HepG2 (cell line): ENCODE results near the gene LXN. TPM values are rescaled to one million over a fixed set of nuclear protein-coding genes. Genes with fewer than 3 reads are reported as not detected.

ENCODE experiments used
- BCLAF1 ChIP-seq: fragments of 450-650 bp; IDR thresholded peaks from 2 replicates; pipeline ENCODE4 v1.6.1; 2017; ENCODE audit warnings: mild to moderate bottlenecking
- FOXA3 ChIP-seq: IDR thresholded peaks from 2 replicates; pipeline ENCODE4 v1.6.1; 2016; ENCODE audit warnings: missing genetic modification reagents, missing compliant biosample characterization
- GPBP1L1 ChIP-seq: sonication (generic); formaldehyde crosslinking; IDR thresholded peaks from 2 replicates; pipeline ENCODE4 v1.5.0; 2020; ENCODE audit warnings: mild to moderate bottlenecking, missing genetic modification reagents
- GTF2F1 ChIP-seq: fragments of 150-350 bp; IDR thresholded peaks from 2 replicates; pipeline ENCODE4 v1.6.1; 2014; ENCODE audit warnings: low read length
- HMGXB4 ChIP-seq, 2 experiments: sonication (generic) in 1 of 2; formaldehyde crosslinking in 1 of 2; IDR thresholded peaks; 2 replicates each; pipeline versions ENCODE4 v1.4.0 to v1.6.1; 2018 to 2020; ENCODE audit warnings: missing genetic modification reagents in 2 of 2, borderline replicate concordance in 1 of 2, low read depth in 1 of 2, mild to moderate bottlenecking in 1 of 2, missing biosample characterization in 1 of 2
- HOMEZ ChIP-seq: IDR thresholded peaks from 2 replicates; pipeline ENCODE4 v1.6.1; 2016; ENCODE audit warnings: low read depth
- PAX8 ChIP-seq: sonication (generic); formaldehyde crosslinking; IDR thresholded peaks from 2 replicates; pipeline ENCODE4 v1.8.0; 2022; ENCODE audit warnings: mild to moderate bottlenecking, missing genetic modification reagents, borderline replicate concordance
- POLR2AphosphoS5 ChIP-seq: IDR thresholded peaks from 2 replicates; pipeline ENCODE4 v1.6.1; 2012; ENCODE audit warnings: low read depth, low read length
- ZFP1 ChIP-seq: IDR thresholded peaks from 2 replicates; pipeline ENCODE4 v1.6.1; 2016
- ZFYVE20 ChIP-seq: sonication (generic); formaldehyde crosslinking; IDR thresholded peaks from 2 replicates; pipeline ENCODE4 v1.8.0; 2023; ENCODE audit warnings: low read depth, mild to moderate bottlenecking, moderate library complexity, missing genetic modification reagents, borderline replicate concordance
- ZMAT3 ChIP-seq: sonication (generic); formaldehyde crosslinking; conservative IDR thresholded peaks from 2 replicates; pipeline ENCODE4 v1.7.0; 2021; ENCODE audit warnings: missing genetic modification reagents
- ZMYM3 ChIP-seq: sonication (generic); formaldehyde crosslinking; IDR thresholded peaks from 2 replicates; pipeline ENCODE4 v1.5.1; 2020; ENCODE audit warnings: mild to moderate bottlenecking, missing genetic modification reagents
- ZNF563 ChIP-seq: sonication (generic); formaldehyde crosslinking; IDR thresholded peaks from 2 replicates; pipeline ENCODE4 v1.8.0; 2022; ENCODE audit warnings: mild to moderate bottlenecking, moderate library complexity, missing genetic modification reagents
- ZNF746 ChIP-seq: sonication (generic); formaldehyde crosslinking; IDR thresholded peaks from 2 replicates; pipeline ENCODE4 v1.8.0; 2022; ENCODE audit warnings: mild to moderate bottlenecking, missing genetic modification reagents
- ZNF777 ChIP-seq: sonication (generic); formaldehyde crosslinking; IDR thresholded peaks from 2 replicates; pipeline ENCODE4 v1.4.0; 2020; ENCODE audit warnings: missing genetic modification reagents
- ZNF792 ChIP-seq: IDR thresholded peaks from 2 replicates; pipeline ENCODE4 v1.6.1; 2016
- ZNF841 ChIP-seq: sonication (generic); formaldehyde crosslinking; IDR thresholded peaks from 2 replicates; pipeline ENCODE4 v1.8.1; 2023; ENCODE audit warnings: missing genetic modification reagents, borderline replicate concordance
- polyA plus RNA-seq, 8 experiments: library from polyadenylated mRNA; depleted of rRNA in 3 of 8; stranded (reverse) in 7 of 8; unstranded in 1 of 8; fragments of >200 nt; fragmentation: Illumina TruSeq in 4 of 8; extraction: Trizol in 4 of 8; gene quantifications; 2 replicates each; pipeline versions ENCODE4 v1.2.1 to v1.2.3, GENCODE V29; 2011 to 2016; ENCODE audit warnings: low read depth in 4 of 8, missing spikeins in 1 of 8, mixed read lengths in 1 of 8; ENCODE audit not compliant: insufficient read depth in 1 of 8
- total RNA-seq, 5 experiments: library from RNA; depleted of rRNA; stranded (reverse); fragments of >200 nt; fragmentation: Illumina TruSeq; extraction: Trizol; gene quantifications; 2 replicates each; pipeline ENCODE4 v1.2.3, GENCODE V29; 2016; ENCODE audit warnings: low read depth in 1 of 5
- TF ChIP-seq, protein P1 (sequence below): sonication (generic); formaldehyde crosslinking; IDR thresholded peaks from 2 replicates; pipeline ENCODE4 v1.4.0; 2020; ENCODE audit warnings: low read depth, mild to moderate bottlenecking, missing genetic modification reagents
- TF ChIP-seq, protein P2 (sequence below): sonication (generic); formaldehyde crosslinking; conservative IDR thresholded peaks from 2 replicates; pipeline ENCODE4 v1.4.0; 2020; ENCODE audit warnings: missing genetic modification reagents

LXN gene
- total and polyA plus RNA-seq, 2 of the 13 experiments (the other 11 are each of a cell fraction or from before 2014, with no cell fraction given) = not detected

DNA sequence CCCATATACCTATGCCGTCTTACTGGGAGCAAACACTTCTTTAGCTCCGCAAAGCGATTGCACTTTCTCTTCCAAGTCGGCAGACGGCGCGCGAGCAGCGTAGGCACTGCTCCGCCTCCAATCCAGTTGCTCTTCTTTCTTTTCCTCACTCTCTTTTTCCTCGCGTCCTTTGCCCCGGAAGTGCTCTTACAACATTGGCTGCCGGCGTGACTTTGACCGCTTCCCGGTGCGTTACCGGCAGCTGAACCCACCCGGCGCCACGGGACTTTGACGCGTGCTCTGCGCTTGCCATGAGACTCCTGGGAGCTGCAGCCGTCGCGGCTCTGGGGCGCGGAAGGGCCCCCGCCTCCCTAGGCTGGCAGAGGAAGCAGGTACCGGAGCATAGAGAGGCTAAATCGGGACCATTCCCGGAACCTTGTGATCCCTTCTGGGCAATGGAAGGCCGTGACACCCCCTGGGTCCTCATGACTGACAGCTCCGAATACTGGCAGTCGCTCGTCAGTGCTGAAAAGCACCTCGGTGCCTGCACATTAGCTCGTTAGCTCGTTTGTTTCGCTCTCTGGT lies 28.0 kb downstream of the LXN start, which contains the start of gene GFM1 (continued):
- TF ChIP-seq HMGXB4 (CRISPR knock-in tag; IDR thresholded peaks at IDR 0.05; ENCODE audit: borderline replicate concordance in 1 of 2, low read depth in 1 of 2) (peak; percentile 89 to 91), ZNF746 (no peak), GPBP1L1 (CRISPR knock-in tag) (no peak), ZMAT3 (CRISPR knock-in tag) (peak; percentile 76; the same call in 1 of the 2 replicates), ZNF777 (CRISPR knock-in tag) (peak; percentile 47; the same call in 1 of the 2 replicates), ZNF563 (peak; percentile 68; the same call in 1 of the 2 replicates), POLR2AphosphoS5 (peak; percentile 68), ZFYVE20 (CRISPR knock-in tag) (no peak), GTF2F1 (no peak), BCLAF1 (no peak), FOXA3 (peak; percentile 65), HOMEZ (CRISPR knock-in tag) (peak; percentile 98), ZFP1 (no peak), PAX8 (CRISPR knock-in tag) (no peak), ZNF792 (CRISPR knock-in tag) (peak; percentile 78; the same call in 1 of the 2 replicates), ZMYM3 (CRISPR knock-in tag) (peak; percentile 43; the same call in 1 of the 2 replicates), ZNF841 (CRISPR knock-in tag) (no peak)
- TF ChIP-seq, protein P1, sequence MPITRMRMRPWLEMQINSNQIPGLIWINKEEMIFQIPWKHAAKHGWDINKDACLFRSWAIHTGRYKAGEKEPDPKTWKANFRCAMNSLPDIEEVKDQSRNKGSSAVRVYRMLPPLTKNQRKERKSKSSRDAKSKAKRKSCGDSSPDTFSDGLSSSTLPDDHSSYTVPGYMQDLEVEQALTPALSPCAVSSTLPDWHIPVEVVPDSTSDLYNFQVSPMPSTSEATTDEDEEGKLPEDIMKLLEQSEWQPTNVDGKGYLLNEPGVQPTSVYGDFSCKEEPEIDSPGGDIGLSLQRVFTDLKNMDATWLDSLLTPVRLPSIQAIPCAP (CRISPR knock-in tag) = no peak
- TF ChIP-seq, protein P2, sequence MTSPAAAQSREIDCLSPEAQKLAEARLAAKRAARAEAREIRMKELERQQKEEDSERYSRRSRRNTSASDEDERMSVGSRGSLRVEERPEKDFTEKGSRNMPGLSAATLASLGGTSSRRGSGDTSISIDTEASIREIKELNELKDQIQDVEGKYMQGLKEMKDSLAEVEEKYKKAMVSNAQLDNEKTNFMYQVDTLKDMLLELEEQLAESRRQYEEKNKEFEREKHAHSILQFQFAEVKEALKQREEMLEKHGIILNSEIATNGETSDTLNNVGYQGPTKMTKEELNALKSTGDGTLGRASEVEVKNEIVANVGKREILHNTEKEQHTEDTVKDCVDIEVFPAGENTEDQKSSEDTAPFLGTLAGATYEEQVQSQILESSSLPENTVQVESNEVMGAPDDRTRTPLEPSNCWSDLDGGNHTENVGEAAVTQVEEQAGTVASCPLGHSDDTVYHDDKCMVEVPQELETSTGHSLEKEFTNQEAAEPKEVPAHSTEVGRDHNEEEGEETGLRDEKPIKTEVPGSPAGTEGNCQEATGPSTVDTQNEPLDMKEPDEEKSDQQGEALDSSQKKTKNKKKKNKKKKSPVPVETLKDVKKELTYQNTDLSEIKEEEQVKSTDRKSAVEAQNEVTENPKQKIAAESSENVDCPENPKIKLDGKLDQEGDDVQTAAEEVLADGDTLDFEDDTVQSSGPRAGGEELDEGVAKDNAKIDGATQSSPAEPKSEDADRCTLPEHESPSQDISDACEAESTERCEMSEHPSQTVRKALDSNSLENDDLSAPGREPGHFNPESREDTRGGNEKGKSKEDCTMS (CRISPR knock-in tag) = no peak
